OCI-LY7 (cell line): ENCODE results near the gene ST14.

Experiments
- CTCF ChIP-seq: fragments of 200-600 bp; sonication (generic); conservative IDR thresholded peaks from 2 replicates; pipeline ENCODE4 v1.5.1; 2014; ENCODE audit warnings: mild to moderate bottlenecking, antibody characterized with exemption, low read length, moderate library complexity, mixed read lengths
- EZH2phosphoT487 ChIP-seq: fragments of 200-600 bp; sonication (generic); IDR thresholded peaks from 2 replicates; pipeline ENCODE4 v1.6.1; 2018; ENCODE audit warnings: low read depth, borderline replicate concordance, mild to moderate bottlenecking, mixed run types, antibody characterized with exemption, low read length, moderate library complexity, mixed read lengths

GRCh38 chr11:130148796-130149326 is 10.7 kb upstream of the ST14 start:
- TF ChIP-seq CTCF (no peak), EZH2phosphoT487 (no peak)
